Mesendoderm (in vitro differentiated cells): ENCODE data around the gene EPHB4.
"Not testable (repeated sequence)": the region's sequence is repeated elsewhere in the genome, so short reads cannot be mapped to it uniquely, and the experiment has no call there.

Source experiments
- DNase-seq: peaks from one replicate; pipeline ENCODE4 v3.0.0; 2013
- H2AK5ac ChIP-seq: 2 replicates; pipeline ENCODE4 v1.6.1; 2013; ENCODE audit warnings: low read length, inconsistent platforms
- H2BK120ac ChIP-seq: 2 replicates; pipeline ENCODE4 v1.6.1; 2013; ENCODE audit warnings: low read depth, mild to moderate bottlenecking, low read length, moderate library complexity, mixed read lengths
- H2BK15ac ChIP-seq: replicated peaks from 2 replicates; pipeline ENCODE4 v1.6.1; 2013; ENCODE audit warnings: low read depth, mild to moderate bottlenecking, moderate library complexity
- H2BK5ac ChIP-seq: 2 replicates; pipeline ENCODE4 v1.6.1; 2013; ENCODE audit warnings: low read length, inconsistent platforms
- H3K18ac ChIP-seq: 2 replicates; pipeline ENCODE4 v1.6.1; 2013; ENCODE audit warnings: mild to moderate bottlenecking, low read length, mixed read lengths
- H3K23ac ChIP-seq: one replicate; pipeline ENCODE4 v1.6.1; 2013; ENCODE audit warnings: low read length
- H3K27ac ChIP-seq: 2 replicates; pipeline ENCODE4 v1.5.1; 2013; ENCODE audit warnings: low read depth, mild to moderate bottlenecking, inconsistent platforms, low read length, moderate library complexity
- H3K27me3 ChIP-seq: 2 replicates; pipeline ENCODE4 v1.6.1; 2013; ENCODE audit warnings: low read length, control low read depth, mild to moderate bottlenecking, inconsistent platforms; ENCODE audit not compliant: insufficient read depth, poor library complexity
- H3K36me3 ChIP-seq: 2 replicates; pipeline ENCODE4 v1.6.1; 2013; ENCODE audit warnings: low read length, inconsistent platforms; ENCODE audit not compliant: control insufficient read depth, insufficient read depth
- H3K4ac ChIP-seq: one replicate; pipeline ENCODE4 v1.6.1; 2013; ENCODE audit warnings: low read depth, mild to moderate bottlenecking, low read length, moderate library complexity
- H3K4me1 ChIP-seq: 2 replicates; pipeline ENCODE4 v1.6.1; 2013; ENCODE audit warnings: low read depth, low read length, inconsistent platforms; ENCODE audit not compliant: control insufficient read depth
- H3K4me2 ChIP-seq: 2 replicates; pipeline ENCODE4 v1.6.1; 2013; ENCODE audit warnings: low read length
- H3K4me3 ChIP-seq: 2 replicates; pipeline ENCODE4 v1.5.1; 2013; ENCODE audit warnings: mild to moderate bottlenecking, low read length
- H3K56ac ChIP-seq: one replicate; pipeline ENCODE4 v1.6.1; 2013; ENCODE audit warnings: low read length
- H3K79me1 ChIP-seq: 2 replicates; pipeline ENCODE4 v1.6.1; 2013; ENCODE audit warnings: low read length, inconsistent platforms
- H3K79me2 ChIP-seq: 2 replicates; pipeline ENCODE4 v1.6.1; 2013; ENCODE audit warnings: mild to moderate bottlenecking, low read length; ENCODE audit not compliant: control insufficient read depth, insufficient read depth
- H3K9ac ChIP-seq: 2 replicates; pipeline ENCODE4 v1.6.1; 2013; ENCODE audit warnings: low read length, inconsistent platforms
- H4K5ac ChIP-seq: one replicate; pipeline ENCODE4 v1.6.1; 2013; ENCODE audit warnings: low read length
- H4K8ac ChIP-seq: one replicate; pipeline ENCODE4 v1.6.1; 2013; ENCODE audit warnings: low read depth, mild to moderate bottlenecking, control low read depth, low read length, moderate library complexity
- WGBS: extraction: QIAGEN DNeasy Blood & Tissue Kit; methylation state at CpG from one replicate; pipeline ENCODE4 v1.1.7; 2013; ENCODE audit warnings: low lambda C conversion rate, missing lambda C conversion rate; ENCODE audit not compliant: insufficient coverage; ENCODE audit errors: extremely low coverage; 5-methylcytosine and 5-hydroxymethylcytosine counted together

Gene EPHB4

DNA sequence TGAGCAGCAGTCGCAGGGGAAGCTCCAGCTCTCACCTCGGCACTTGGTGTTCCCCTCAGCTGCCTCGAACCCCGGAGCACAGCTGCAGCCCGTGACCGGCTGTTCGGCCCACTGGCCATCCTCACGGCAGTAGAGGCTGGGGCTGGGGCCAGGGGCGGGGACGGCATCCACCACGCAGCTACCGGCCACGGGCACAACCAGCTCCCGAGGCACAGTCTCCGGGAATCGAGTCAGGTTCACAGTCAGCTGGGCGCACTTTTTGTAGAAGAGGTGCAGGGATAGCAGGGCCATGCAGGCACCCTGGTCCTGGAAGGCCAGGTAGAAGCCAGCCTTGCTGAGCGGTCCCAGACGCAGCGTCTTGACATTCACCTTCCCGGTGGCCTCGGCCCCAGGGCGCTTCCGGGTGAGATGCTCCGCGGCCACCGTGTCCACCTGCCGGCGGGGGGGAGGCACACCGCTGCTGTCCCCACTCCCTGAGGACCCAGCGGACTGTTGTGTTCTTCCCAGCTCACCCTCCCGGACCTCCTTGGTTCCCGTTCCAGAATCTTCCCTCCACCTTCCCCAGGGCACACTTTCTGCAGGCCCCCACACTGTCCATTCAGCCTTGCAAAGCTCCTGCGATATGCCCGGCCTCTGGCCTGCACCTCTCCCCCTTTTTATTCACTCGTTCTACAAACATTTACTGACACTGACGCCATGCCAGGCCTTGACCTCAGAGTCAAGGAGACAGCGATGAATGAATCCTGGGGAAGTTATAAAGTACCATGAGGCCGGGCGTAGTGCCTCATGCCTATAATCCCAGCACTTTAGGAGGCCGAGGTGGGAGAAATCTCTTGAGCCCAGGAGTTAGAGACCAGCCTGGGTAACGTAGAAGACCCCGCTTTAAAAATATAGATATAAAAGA lies 4.8 kb downstream of the EPHB4 start:
- H3K23ac ChIP-seq = no peak overlapping the region
- no peak overlapping the region for H3K4ac ChIP-seq
- H3K9ac ChIP-seq = no peak overlapping the region
- H3K4me2 ChIP-seq = no peak overlapping the region
- no CpG with 5 or more reads among the region's 43 CpGs for WGBS
- no peaks in the 10 kb centered on the region for H3K27me3 ChIP-seq
- no peak overlapping the region for H2BK5ac ChIP-seq
- peaks cover 2% of the 10 kb centered on the region for H3K4me1 ChIP-seq
- peaks cover 31% of the 10 kb centered on the region for H3K79me1 ChIP-seq
- H3K36me3 ChIP-seq = peaks cover 36% of the 10 kb centered on the region
- no peak overlapping the region for H2AK5ac ChIP-seq
- H2BK120ac ChIP-seq = no peak overlapping the region
- no peak overlapping the region for H4K8ac ChIP-seq
- H4K5ac ChIP-seq = no peak overlapping the region
- no peak overlapping the region for H2BK15ac ChIP-seq
- H3K79me2 ChIP-seq = peaks cover 43% of the 10 kb centered on the region
- no peak overlapping the region for H3K56ac ChIP-seq
- H3K27ac ChIP-seq = no peak overlapping the region
- no peak overlapping the region for H3K4me3 ChIP-seq
- no peak for DNase-seq
- H3K18ac ChIP-seq = no peak overlapping the region

DNA sequence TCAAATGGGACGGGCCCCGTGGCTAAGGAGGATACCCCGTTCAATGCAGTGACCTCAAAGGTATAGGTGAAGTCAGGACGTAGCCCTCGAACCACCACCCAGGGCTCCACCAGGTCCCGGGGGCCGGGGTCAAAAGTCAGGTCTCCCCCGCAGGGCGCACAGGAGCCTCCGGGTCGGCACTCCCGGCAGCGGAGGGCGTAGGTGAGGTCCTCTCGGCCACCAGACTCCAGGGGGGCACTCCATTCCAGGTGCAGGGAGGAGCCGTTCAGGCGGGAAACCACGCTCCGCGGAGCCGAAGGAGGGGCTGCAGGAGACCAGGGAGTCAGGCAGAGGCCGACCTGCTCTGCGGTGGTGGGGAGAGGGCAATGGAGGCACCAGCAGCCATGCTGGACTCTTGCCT lies 7.7 kb downstream of the EPHB4 start:
- Histone ChIP-seq H4K5ac (no peak overlapping the region), H3K36me3 (peaks cover 47% of the 10 kb centered on the region), H3K18ac (no peak overlapping the region), H3K27me3 (no peaks in the 10 kb centered on the region), H3K79me1 (peaks cover 24% of the 10 kb centered on the region), H3K4ac (no peak overlapping the region), H2AK5ac (no peak overlapping the region), H3K79me2 (peaks cover 16% of the 10 kb centered on the region), H3K4me3 (no peak overlapping the region), H3K4me1 (no peaks in the 10 kb centered on the region), H2BK15ac (no peak overlapping the region), H3K23ac (no peak overlapping the region), H3K27ac (no peak overlapping the region), H3K9ac (no peak overlapping the region), H3K4me2 (no peak overlapping the region), H2BK5ac (no peak overlapping the region), H3K56ac (no peak overlapping the region), H2BK120ac (no peak overlapping the region), H4K8ac (no peak overlapping the region)
- no peak for DNase-seq
- no CpG with 5 or more reads among the region's 23 CpGs for WGBS

DNA sequence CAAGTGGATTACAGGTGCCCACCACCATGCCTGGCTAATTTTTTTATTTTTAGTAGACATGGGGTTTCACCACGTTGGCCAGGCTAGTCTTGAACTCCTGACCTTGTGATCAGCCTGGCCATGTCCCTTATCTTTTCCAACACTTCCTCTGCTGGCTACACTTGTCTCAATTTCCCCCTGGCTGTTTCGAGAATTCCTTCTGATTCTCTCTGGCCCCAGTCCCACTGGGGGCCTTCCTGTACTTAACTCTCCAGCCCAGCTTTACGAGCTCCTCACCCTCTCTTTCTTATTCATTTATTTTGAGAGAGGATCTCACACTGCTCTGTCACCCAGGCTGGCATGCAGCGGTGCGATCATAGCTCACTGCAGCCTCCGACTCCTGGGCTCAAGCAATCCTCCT lies 8.5 kb downstream of the EPHB4 start:
- no peak overlapping the region for H3K18ac ChIP-seq
- no peak overlapping the region for H4K5ac ChIP-seq
- H3K9ac ChIP-seq = no peak overlapping the region
- no peak overlapping the region for H4K8ac ChIP-seq
- WGBS = no CpG with 5 or more reads among the region's 6 CpGs
- H2AK5ac ChIP-seq = no peak overlapping the region
- H3K4me1 ChIP-seq = no peaks in the 10 kb centered on the region
- H3K56ac ChIP-seq = no peak overlapping the region
- H3K4me2 ChIP-seq = no peak overlapping the region
- H3K36me3 ChIP-seq = peaks cover 45% of the 10 kb centered on the region
- H3K4me3 ChIP-seq = no peak overlapping the region
- DNase-seq = no peak
- H3K23ac ChIP-seq = no peak overlapping the region
- H2BK5ac ChIP-seq = no peak overlapping the region
- peaks cover 17% of the 10 kb centered on the region for H3K79me1 ChIP-seq
- no peak overlapping the region for H3K27ac ChIP-seq
- H3K4ac ChIP-seq = no peak overlapping the region
- H2BK120ac ChIP-seq = no peak overlapping the region
- H3K79me2 ChIP-seq = peaks cover 8% of the 10 kb centered on the region
- H2BK15ac ChIP-seq = no peak overlapping the region
- no peaks in the 10 kb centered on the region for H3K27me3 ChIP-seq

DNA sequence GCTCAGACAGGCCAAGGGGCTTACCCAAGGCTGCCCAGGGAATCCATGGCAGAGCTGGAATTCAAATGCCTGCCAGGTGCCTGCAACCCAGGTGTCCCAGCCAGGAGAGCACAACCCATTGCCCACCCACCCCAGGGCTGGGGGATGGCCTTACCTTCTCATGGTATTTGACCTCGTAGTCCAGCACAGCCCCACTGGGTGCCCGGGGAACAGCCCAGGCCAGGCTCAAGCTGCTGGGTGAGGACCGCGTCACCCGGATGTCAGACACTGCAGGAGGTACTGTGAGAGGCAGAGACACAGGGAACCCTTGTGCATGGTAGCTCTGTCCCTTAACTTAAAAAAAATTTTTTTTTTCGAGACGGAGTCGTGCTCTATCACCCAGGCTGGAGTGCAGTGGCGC lies 9.0 kb downstream of the EPHB4 start:
- no peaks in the 10 kb centered on the region for H3K4me1 ChIP-seq
- H3K23ac ChIP-seq = no peak overlapping the region
- H3K79me1 ChIP-seq = peaks cover 12% of the 10 kb centered on the region
- H2BK15ac ChIP-seq = no peak overlapping the region
- H3K4me3 ChIP-seq = no peak overlapping the region
- no peak for DNase-seq
- H3K56ac ChIP-seq = no peak overlapping the region
- H3K79me2 ChIP-seq = peaks cover 4% of the 10 kb centered on the region
- no peak overlapping the region for H3K18ac ChIP-seq
- H2AK5ac ChIP-seq = no peak overlapping the region
- H2BK5ac ChIP-seq = no peak overlapping the region
- H3K9ac ChIP-seq = no peak overlapping the region
- no peak overlapping the region for H2BK120ac ChIP-seq
- peaks cover 44% of the 10 kb centered on the region for H3K36me3 ChIP-seq
- H3K4ac ChIP-seq = no peak overlapping the region
- no peak overlapping the region for H3K27ac ChIP-seq
- no peaks in the 10 kb centered on the region for H3K27me3 ChIP-seq
- WGBS = no CpG with 5 or more reads among the region's 9 CpGs
- H4K8ac ChIP-seq = no peak overlapping the region
- no peak overlapping the region for H3K4me2 ChIP-seq
- H4K5ac ChIP-seq = no peak overlapping the region

DNA sequence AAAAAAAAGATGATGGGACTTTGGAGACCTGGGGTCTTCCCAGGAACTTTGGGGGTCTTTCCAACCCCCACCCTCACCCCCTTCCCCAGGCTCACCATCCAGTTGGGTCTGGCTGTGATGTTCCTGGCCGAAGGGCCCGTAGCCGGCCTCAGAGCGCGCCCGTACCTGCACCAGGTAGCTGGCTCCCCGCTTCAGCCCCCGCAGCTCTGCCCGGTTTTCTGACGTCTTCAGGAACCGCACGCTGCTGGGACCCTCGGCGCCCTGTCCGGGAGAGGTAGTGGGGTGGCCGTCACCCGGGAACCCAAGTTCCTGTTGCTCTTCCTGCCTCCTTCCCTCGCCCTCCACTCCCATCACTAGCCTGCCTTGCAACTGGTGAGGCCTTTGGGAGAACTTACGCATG lies 10.2 kb downstream of the EPHB4 start:
- Histone ChIP-seq H3K56ac (no peak overlapping the region), H3K4me3 (no peak overlapping the region)
- WGBS = no CpG with 5 or more reads among the region's 19 CpGs

DNA sequence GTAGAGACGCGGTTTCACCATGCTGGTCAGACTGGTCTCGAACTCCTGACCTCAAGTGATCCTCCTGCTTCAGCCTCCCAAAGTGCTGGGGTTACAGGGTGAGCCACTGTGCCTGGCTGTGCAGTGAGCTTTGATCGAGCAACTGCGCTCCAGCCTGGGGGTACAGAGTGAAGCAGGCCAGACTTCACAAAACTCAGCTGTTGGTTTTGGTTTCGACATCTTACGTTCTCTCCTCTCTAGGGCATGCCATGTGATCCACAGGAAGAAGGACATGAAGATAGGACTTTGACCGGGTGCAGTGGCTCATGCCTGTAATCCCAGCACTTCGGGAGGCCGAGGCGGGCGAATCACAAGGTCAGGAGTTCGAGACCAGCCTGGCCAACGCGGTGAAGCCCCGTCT lies 10.8 kb downstream of the EPHB4 start:
- H3K4me1 ChIP-seq, H3K79me1 ChIP-seq, H3K9ac ChIP-seq, H2BK5ac ChIP-seq, H3K18ac ChIP-seq, H3K27me3 ChIP-seq, H3K4me3 ChIP-seq, H3K56ac ChIP-seq, H4K5ac ChIP-seq, H4K8ac ChIP-seq, H3K79me2 ChIP-seq, H3K4me2 ChIP-seq, H3K23ac ChIP-seq, H3K27ac ChIP-seq, H2BK15ac ChIP-seq, H2AK5ac ChIP-seq, H2BK120ac ChIP-seq, H3K4ac ChIP-seq, DNase-seq: not testable (repeated sequence)
- WGBS = no CpG with 5 or more reads among the region's 16 CpGs
- H3K36me3 ChIP-seq = peaks cover 34% of the 10 kb centered on the region

More for the DNA sequence above, 10.2 kb downstream of the EPHB4 start:
- H3K4me1 ChIP-seq = no peaks in the 10 kb centered on the region
- no peak overlapping the region for H4K8ac ChIP-seq
- no peak for DNase-seq
- H3K27ac ChIP-seq = no peak overlapping the region
- no peak overlapping the region for H3K9ac ChIP-seq
- H2AK5ac ChIP-seq = no peak overlapping the region
- no peak overlapping the region for H3K4me2 ChIP-seq
- H2BK15ac ChIP-seq = no peak overlapping the region
- H2BK5ac ChIP-seq = no peak overlapping the region
- no peak overlapping the region for H3K18ac ChIP-seq
- no peak overlapping the region for H4K5ac ChIP-seq
- no peaks in the 10 kb centered on the region for H3K79me2 ChIP-seq
- no peaks in the 10 kb centered on the region for H3K27me3 ChIP-seq
- H2BK120ac ChIP-seq = no peak overlapping the region
- no peak overlapping the region for H3K4ac ChIP-seq
- peaks cover 4% of the 10 kb centered on the region for H3K79me1 ChIP-seq
- H3K36me3 ChIP-seq = peaks cover 37% of the 10 kb centered on the region
- no peak overlapping the region for H3K23ac ChIP-seq
